Frontal cortex (tissue), 1 donor: ENCODE measurements around the gene EN2. TPM values are rescaled to one million over a fixed set of nuclear protein-coding genes. Genes with fewer than 3 reads are reported as not detected.

Experiments used
- total RNA-seq: library from RNA; depleted of rRNA; stranded (reverse); fragments of >200 nt; gene quantifications from one replicate; pipeline ENCODE4 v1.2.3, GENCODE V29; 2014

Gene EN2
- total RNA-seq, 1 donor from 2014 or later, result not detected

Other genes with a start within 250 kb of the EN2 start
- 105 TPM for gene INSIG1, start 160.3 kb upstream of the EN2 start, total RNA-seq
- under 0.01 TPM for gene CNPY1, start 88.4 kb downstream of the EN2 start, total RNA-seq
- gene RBM33, start 186.5 kb downstream of the EN2 start, total RNA-seq, result 44.4 TPM